ENCODE data around the gene FBLN5. TPM values are rescaled to one million over a fixed set of nuclear protein-coding genes. Genes with fewer than 3 reads are reported as not detected.

FBLN5 gene
- total and polyA plus RNA-seq, 5 donors from 2014 or later: 3.0 to 21.9 (median 20.9) TPM

GRCh38 chr14:91889477-91890211 lies 57.9 kb downstream of the FBLN5 start:
- Histone ChIP-seq H3K36me3 (ENCODE audit: control insufficient read depth, insufficient read depth, low read length) (no peaks in the 10 kb centered on the region), H3K4me1 (ENCODE audit: control insufficient read depth, insufficient read depth, low read length, poor library complexity, severe bottlenecking) (peaks cover 17% of the 10 kb centered on the region), H3K27ac (ENCODE audit: insufficient read depth, low read length, poor library complexity, severe bottlenecking) (no peak overlapping the region), H3K9me3 (ENCODE audit: control insufficient read depth in 2 of 2, low read length in 2 of 2) (no peaks in the 10 kb centered on the region), H3K27me3 (ENCODE audit: control insufficient read depth, insufficient read depth, low read length) (no peaks in the 10 kb centered on the region), H3K4me3 (ENCODE audit: low read depth, low read length) (no peak overlapping the region)
- DNase-seq (no peak), ATAC-seq (ENCODE audit: low read depth in 2 of 2) (no peak)
- peaks cover 0 to 53% (median 20%) of the 10 kb centered on the region in 4 donors for H3K4me1 Mint-ChIP-seq
- H3K4me3 Mint-ChIP-seq: no peak overlapping the region
- no peaks in the 10 kb centered on the region for H3K9me3 Mint-ChIP-seq
- no peaks in the 10 kb centered on the region for H3K27me3 Mint-ChIP-seq
- peak overlapping the region; percentile 26 to 83 (median 51) for H3K27ac Mint-ChIP-seq
- H3K36me3 Mint-ChIP-seq: no peaks in the 10 kb centered on the region

GRCh38 chr14:91888641-91889476 lies 58.6 kb downstream of the FBLN5 start:
- H3K4me1 Mint-ChIP-seq: peaks cover 0 to 56% (median 19%) of the 10 kb centered on the region in 4 donors

GRCh38 chr14:91886961-91887360 lies 60.5 kb downstream of the FBLN5 start:
- Histone ChIP-seq H3K9me3 (ENCODE audit: control insufficient read depth in 2 of 2, low read length in 2 of 2) (no peaks in the 10 kb centered on the region), H3K27ac (ENCODE audit: insufficient read depth, low read length, poor library complexity, severe bottlenecking) (no peak overlapping the region), H3K36me3 (ENCODE audit: control insufficient read depth, insufficient read depth, low read length) (no peaks in the 10 kb centered on the region), H3K27me3 (ENCODE audit: control insufficient read depth, insufficient read depth, low read length) (no peaks in the 10 kb centered on the region), H3K4me1 (ENCODE audit: control insufficient read depth, insufficient read depth, low read length, poor library complexity, severe bottlenecking) (peaks cover 17% of the 10 kb centered on the region), H3K4me3 (ENCODE audit: low read depth, low read length) (no peak overlapping the region)
- peaks cover 0 to 1% (median 0%) of the 10 kb centered on the region in 7 donors for H3K9me3 Mint-ChIP-seq
- ATAC-seq (ENCODE audit: low read depth in 2 of 2) (no peak), DNase-seq (no peak)
- H3K36me3 Mint-ChIP-seq: no peaks in the 10 kb centered on the region
- peaks cover 0 to 44% (median 14%) of the 10 kb centered on the region in 4 donors for H3K4me1 Mint-ChIP-seq
- no peak overlapping the region for H3K4me3 Mint-ChIP-seq
- H3K27me3 Mint-ChIP-seq: no peaks in the 10 kb centered on the region
- H3K27ac Mint-ChIP-seq: peak overlapping the region in 1 of 3 donors; percentile 37

More at GRCh38 chr14:91888641-91889476, 58.6 kb downstream of the FBLN5 start:
- Mint-ChIP-seq H3K9me3 (peaks cover 0 to 1% (median 0%) of the 10 kb centered on the region in 7 donors), H3K36me3 (no peaks in the 10 kb centered on the region), H3K27me3 (no peaks in the 10 kb centered on the region), H3K27ac (peak overlapping the region in 2 of 3 donors; percentile 47 to 51), H3K4me3 (no peak overlapping the region)
- no peaks in the 10 kb centered on the region for H3K36me3 ChIP-seq (ENCODE audit: control insufficient read depth, insufficient read depth, low read length)
- no peaks in the 10 kb centered on the region for H3K9me3 ChIP-seq (ENCODE audit: control insufficient read depth in 2 of 2, low read length in 2 of 2)
- ATAC-seq (ENCODE audit: low read depth in 2 of 2) (no peak), DNase-seq (no peak)
- no peak overlapping the region for H3K27ac ChIP-seq (ENCODE audit: insufficient read depth, low read length, poor library complexity, severe bottlenecking)
- H3K4me3 ChIP-seq (ENCODE audit: low read depth, low read length): no peak overlapping the region
- H3K4me1 ChIP-seq (ENCODE audit: control insufficient read depth, insufficient read depth, low read length, poor library complexity, severe bottlenecking): peaks cover 17% of the 10 kb centered on the region
- H3K27me3 ChIP-seq (ENCODE audit: control insufficient read depth, insufficient read depth, low read length): no peaks in the 10 kb centered on the region

GRCh38 chr14:91885839-91886238 lies 61.7 kb downstream of the FBLN5 start:
- no peak overlapping the region for H3K4me3 ChIP-seq (ENCODE audit: low read depth, low read length)
- H3K27ac Mint-ChIP-seq: peak overlapping the region; percentile 1 to 36 (median 18)
- no peak for ATAC-seq (ENCODE audit: low read depth in 2 of 2)
- H3K4me1 ChIP-seq (ENCODE audit: control insufficient read depth, insufficient read depth, low read length, poor library complexity, severe bottlenecking): peaks cover 17% of the 10 kb centered on the region
- no peaks in the 10 kb centered on the region for H3K27me3 Mint-ChIP-seq
- no peak overlapping the region for H3K27ac ChIP-seq (ENCODE audit: insufficient read depth, low read length, poor library complexity, severe bottlenecking)
- H3K4me1 Mint-ChIP-seq: peaks cover 6 to 39% (median 15%) of the 10 kb centered on the region in 4 donors
- H3K4me3 Mint-ChIP-seq: no peak overlapping the region
- no peaks in the 10 kb centered on the region for H3K36me3 ChIP-seq (ENCODE audit: control insufficient read depth, insufficient read depth, low read length)
- no peak for DNase-seq
- H3K36me3 Mint-ChIP-seq: no peaks in the 10 kb centered on the region
- no peaks in the 10 kb centered on the region for H3K27me3 ChIP-seq (ENCODE audit: control insufficient read depth, insufficient read depth, low read length)
- no peaks in the 10 kb centered on the region for H3K9me3 ChIP-seq (ENCODE audit: control insufficient read depth in 2 of 2, low read length in 2 of 2)
- H3K9me3 Mint-ChIP-seq: peaks cover 0 to 1% (median 0%) of the 10 kb centered on the region in 7 donors

GRCh38 chr14:91885113-91885712 lies 62.3 kb downstream of the FBLN5 start:
- Histone ChIP-seq H3K4me3 (ENCODE audit: low read depth, low read length) (no peak overlapping the region), H3K27me3 (ENCODE audit: control insufficient read depth, insufficient read depth, low read length) (no peaks in the 10 kb centered on the region), H3K36me3 (ENCODE audit: control insufficient read depth, insufficient read depth, low read length) (no peaks in the 10 kb centered on the region), H3K4me1 (ENCODE audit: control insufficient read depth, insufficient read depth, low read length, poor library complexity, severe bottlenecking) (peaks cover 10% of the 10 kb centered on the region), H3K9me3 (ENCODE audit: control insufficient read depth in 2 of 2, low read length in 2 of 2) (no peaks in the 10 kb centered on the region), H3K27ac (ENCODE audit: insufficient read depth, low read length, poor library complexity, severe bottlenecking) (no peak overlapping the region)
- no peaks in the 10 kb centered on the region for H3K27me3 Mint-ChIP-seq
- peak overlapping the region in 2 of 3 donors; percentile 36 for H3K27ac Mint-ChIP-seq
- peaks cover 0 to 1% (median 0%) of the 10 kb centered on the region in 7 donors for H3K9me3 Mint-ChIP-seq
- DNase-seq (no peak), ATAC-seq (ENCODE audit: low read depth in 2 of 2) (no peak)
- peaks cover 8 to 39% (median 14%) of the 10 kb centered on the region in 4 donors for H3K4me1 Mint-ChIP-seq
- no peaks in the 10 kb centered on the region for H3K36me3 Mint-ChIP-seq
- no peak overlapping the region for H3K4me3 Mint-ChIP-seq

GRCh38 chr14:91884664-91885063 lies 62.8 kb downstream of the FBLN5 start:
- peaks cover 0 to 1% (median 0%) of the 10 kb centered on the region in 7 donors for H3K9me3 Mint-ChIP-seq
- H3K27ac Mint-ChIP-seq: peak overlapping the region; percentile 34 to 58 (median 36)
- peaks cover 8 to 39% (median 15%) of the 10 kb centered on the region in 4 donors for H3K4me1 Mint-ChIP-seq
- Histone ChIP-seq H3K36me3 (ENCODE audit: control insufficient read depth, insufficient read depth, low read length) (no peaks in the 10 kb centered on the region), H3K9me3 (ENCODE audit: control insufficient read depth in 2 of 2, low read length in 2 of 2) (no peaks in the 10 kb centered on the region), H3K27me3 (ENCODE audit: control insufficient read depth, insufficient read depth, low read length) (no peaks in the 10 kb centered on the region), H3K4me3 (ENCODE audit: low read depth, low read length) (no peak overlapping the region), H3K4me1 (ENCODE audit: control insufficient read depth, insufficient read depth, low read length, poor library complexity, severe bottlenecking) (peaks cover 5% of the 10 kb centered on the region), H3K27ac (ENCODE audit: insufficient read depth, low read length, poor library complexity, severe bottlenecking) (no peak overlapping the region)
- no peak for ATAC-seq (ENCODE audit: low read depth in 2 of 2)
- DNase-seq: no peak
- no peaks in the 10 kb centered on the region for H3K36me3 Mint-ChIP-seq
- no peaks in the 10 kb centered on the region for H3K27me3 Mint-ChIP-seq
- no peak overlapping the region for H3K4me3 Mint-ChIP-seq

- H3K27ac Mint-ChIP-seq: peak overlapping the region in 2 of 3 donors; percentile 36 to 53
- no peak for DNase-seq
Observed at GRCh38 chr14:91883753-91884152, 63.7 kb downstream of the FBLN5 start.

More at GRCh38 chr14:91883753-91884152, 63.7 kb downstream of the FBLN5 start:
- Histone ChIP-seq H3K27me3 (ENCODE audit: control insufficient read depth, insufficient read depth, low read length) (no peaks in the 10 kb centered on the region), H3K9me3 (ENCODE audit: control insufficient read depth in 2 of 2, low read length in 2 of 2) (no peaks in the 10 kb centered on the region), H3K36me3 (ENCODE audit: control insufficient read depth, insufficient read depth, low read length) (no peaks in the 10 kb centered on the region), H3K4me3 (ENCODE audit: low read depth, low read length) (no peak overlapping the region), H3K27ac (ENCODE audit: insufficient read depth, low read length, poor library complexity, severe bottlenecking) (no peak overlapping the region), H3K4me1 (ENCODE audit: control insufficient read depth, insufficient read depth, low read length, poor library complexity, severe bottlenecking) (no peaks in the 10 kb centered on the region)
- no peak overlapping the region for H3K4me3 Mint-ChIP-seq
- peaks cover 0 to 1% (median 0%) of the 10 kb centered on the region in 7 donors for H3K9me3 Mint-ChIP-seq
- no peaks in the 10 kb centered on the region for H3K36me3 Mint-ChIP-seq
- H3K4me1 Mint-ChIP-seq: peaks cover 8 to 43% (median 20%) of the 10 kb centered on the region in 4 donors
- no peak for ATAC-seq (ENCODE audit: low read depth in 2 of 2)
- no peaks in the 10 kb centered on the region for H3K27me3 Mint-ChIP-seq

All from CD4-positive, CD25-positive, alpha-beta regulatory T cell (primary cell).